NCI-H2029 (cell line): ENCODE results near the gene CAMKK2.
"Not testable (repeated sequence)": the region's sequence is repeated elsewhere in the genome, so short reads cannot be mapped to it uniquely, and the experiment has no call there.

Source experiments
- DNase-seq: peaks from one replicate; lab custom pipeline; 2025; lab: John Stamatoyannopoulos, UW

Gene CAMKK2

GRCh38 chr12:121245951-121246350, 50.6 kb downstream of the CAMKK2 start:
- DNase-seq = no peak

GRCh38 chr12:121245031-121245430, 51.5 kb downstream of the CAMKK2 start:
- DNase-seq = no peak

- no peak for DNase-seq
These were observed 55.1 kb downstream of the CAMKK2 start for GRCh38 chr12:121241156-121241970.

GRCh38 chr12:121240484-121241101, 55.9 kb downstream of the CAMKK2 start:
- DNase-seq = no peak

GRCh38 chr12:121240062-121240420, 56.5 kb downstream of the CAMKK2 start:
- no peak for DNase-seq

- no peak for DNase-seq
These were observed 57.0 kb downstream of the CAMKK2 start for GRCh38 chr12:121239351-121240061.

- peak; percentile 89 for DNase-seq
These were observed 57.7 kb downstream of the CAMKK2 start for GRCh38 chr12:121238604-121239350.

GRCh38 chr12:121238086-121238485, 58.4 kb downstream of the CAMKK2 start:
- DNase-seq = peak; percentile 59

GRCh38 chr12:121237415-121237814, 59.1 kb downstream of the CAMKK2 start:
- peak; percentile 84 for DNase-seq

- no peak for DNase-seq
These were observed 59.7 kb downstream of the CAMKK2 start for GRCh38 chr12:121236776-121237175.

GRCh38 chr12:121233628-121234020, 62.9 kb downstream of the CAMKK2 start:
- DNase-seq = no peak

GRCh38 chr12:121232977-121233627, 63.4 kb downstream of the CAMKK2 start:
- DNase-seq = no peak

- no peak for DNase-seq
These were observed 64.3 kb downstream of the CAMKK2 start for GRCh38 chr12:121232163-121232562.

- no peak for DNase-seq
These were observed 66.0 kb downstream of the CAMKK2 start for GRCh38 chr12:121230538-121230907.

GRCh38 chr12:121229826-121230537, 66.5 kb downstream of the CAMKK2 start:
- DNase-seq = peak; percentile 67

- no peak for DNase-seq
These were observed 67.4 kb downstream of the CAMKK2 start for GRCh38 chr12:121228919-121229665.

- DNase-seq = peak; percentile 83
These were observed 69.2 kb downstream of the CAMKK2 start for GRCh38 chr12:121227294-121227693.

- DNase-seq = not testable (repeated sequence)
These were observed 69.6 kb downstream of the CAMKK2 start for GRCh38 chr12:121226871-121227270.

- no peak for DNase-seq
These were observed 70.1 kb downstream of the CAMKK2 start for GRCh38 chr12:121226399-121226798.

- no peak for DNase-seq
These were observed 71.9 kb downstream of the CAMKK2 start for GRCh38 chr12:121224591-121224990.
